Testis (tissue), 2 donors: ENCODE results near the gene MRTO4.
"Not testable (repeated sequence)": the region's sequence is repeated elsewhere in the genome, so short reads cannot be mapped to it uniquely, and the experiment has no call there.

Experiments used
- CTCF ChIP-seq, 3 experiments: fragments of 450-650 bp in 2 of 3; fragments of 200-600 bp in 1 of 3; sonication (generic) in 1 of 3; IDR thresholded peaks; one replicate each; pipeline ENCODE4 v1.5.1; 2016 to 2019; ENCODE audit warnings: antibody characterized with exemption in 3 of 3, mild to moderate bottlenecking in 2 of 3, moderate library complexity in 1 of 3
- POLR2A ChIP-seq: fragments of 450-650 bp; IDR thresholded peaks from one replicate; pipeline ENCODE4 v1.6.1; 2017; ENCODE audit warnings: antibody characterized with exemption, mild to moderate bottlenecking, moderate library complexity

GRCh38 chr1:19256301-19256700 is 4.7 kb downstream of the MRTO4 start:
- TF ChIP-seq CTCF (IDR thresholded peaks at IDR 0.05); POLR2A: not testable (repeated sequence)
